K562 (cell line): ENCODE measurements around the gene CASKIN2. TPM values are rescaled to one million over a fixed set of nuclear protein-coding genes. Genes with fewer than 3 reads are reported as not detected.

Experiments
- COPS2 ChIP-seq: fragments of 450-650 bp; conservative IDR thresholded peaks from 2 replicates; pipeline ENCODE4 v1.6.1; 2016; ENCODE audit warnings: mild to moderate bottlenecking, moderate library complexity
- JUN ChIP-seq, 2 experiments: sonication (generic) in 1 of 2; formaldehyde crosslinking in 1 of 2; IDR thresholded peaks; 2 replicates each; pipeline versions ENCODE4 v1.6.1 to v1.8.0; 2012 to 2022; ENCODE audit warnings: borderline replicate concordance in 2 of 2, mild to moderate bottlenecking in 2 of 2, improper control_type of control experiment in 1 of 2, low read depth in 1 of 2, low read length in 1 of 2, missing genetic modification reagents in 1 of 2
- L3MBTL2 ChIP-seq: fragments of 450-650 bp; IDR thresholded peaks from 2 replicates; pipeline ENCODE4 v1.6.1; 2016; ENCODE audit warnings: mild to moderate bottlenecking, moderate library complexity
- NFYB ChIP-seq: IDR thresholded peaks from 2 replicates; pipeline ENCODE4 v1.6.1; 2011; ENCODE audit warnings: mild to moderate bottlenecking, moderate library complexity; ENCODE audit not compliant: insufficient read length; ENCODE audit errors: extremely low read depth
- OTX1 ChIP-seq: fragments of 450-650 bp; formaldehyde crosslinking; IDR thresholded peaks from 2 replicates; pipeline ENCODE4 v1.4.0; 2022; ENCODE audit warnings: mild to moderate bottlenecking
- RNF2 ChIP-seq: sonication (generic); IDR thresholded peaks from 2 replicates; pipeline ENCODE4 v1.6.1; 2016
- SMAD3 ChIP-seq: fragments of 450-650 bp; formaldehyde crosslinking; conservative IDR thresholded peaks from 2 replicates; pipeline ENCODE4 v1.4.0; 2020; ENCODE audit warnings: mild to moderate bottlenecking
- SRSF3 ChIP-seq: fragments of 200-400 bp; formaldehyde crosslinking; IDR thresholded peaks from 2 replicates; pipeline ENCODE4 v1.6.1; 2016; ENCODE audit warnings: mild to moderate bottlenecking, low read length, moderate library complexity; ENCODE audit not compliant: insufficient read depth
- TCF3 ChIP-seq: sonication (generic); formaldehyde crosslinking; IDR thresholded peaks from 2 replicates; pipeline ENCODE4 v1.4.0; 2020; ENCODE audit warnings: mild to moderate bottlenecking, missing genetic modification reagents
- TFAM ChIP-seq: fragments of 250-450 bp; sonication (Bioruptor Pico); conservative IDR thresholded peaks from 2 replicates; pipeline ENCODE4 v1.5.0; 2021; ENCODE audit warnings: mild to moderate bottlenecking, moderate library complexity
- ZNF121 ChIP-seq: sonication (generic); formaldehyde crosslinking; conservative IDR thresholded peaks from 2 replicates; pipeline ENCODE4 v1.8.0; 2022; ENCODE audit warnings: missing genetic modification reagents
- ZNF551 ChIP-seq: fragments of 250-450 bp; sonication (Bioruptor Pico); IDR thresholded peaks from 2 replicates; pipeline ENCODE4 v1.5.0; 2021; ENCODE audit warnings: mild to moderate bottlenecking, moderate library complexity
- polyA plus RNA-seq, 8 experiments: library from polyadenylated mRNA; depleted of rRNA in 4 of 8; stranded (reverse) in 5 of 8; unstranded in 3 of 8; fragments of >200 nt; fragmentation: Nextera tagmentation in 2 of 8; fragmentation: Illumina TruSeq in 1 of 8; extraction: Ambion mirVana in 2 of 8; extraction: Trizol in 1 of 8; gene quantifications; 2 replicates each; pipeline versions ENCODE4 v1.2.1 to v1.2.3, GENCODE V29; 2011 to 2014; ENCODE audit warnings: inconsistent platforms in 1 of 8, missing spikeins in 1 of 8
- total RNA-seq, 7 experiments: library from RNA; depleted of rRNA in 6 of 7; stranded (reverse); fragments of >200 nt in 6 of 7; fragmentation: Illumina TruSeq in 2 of 7; extraction: Trizol in 2 of 7; gene quantifications; 2 replicates each; pipeline versions ENCODE4 v1.2.1 to v1.2.3, GENCODE V29; 2011 to 2021; ENCODE audit warnings: low replicate concordance in 1 of 7
- TF ChIP-seq, protein P1 (sequence below): fragments of 250-450 bp; sonication (Bioruptor Pico); IDR thresholded peaks from 2 replicates; pipeline ENCODE4 v1.4.0; 2020

Gene CASKIN2
- total and polyA plus RNA-seq, 9 of the 15 experiments (the other 6 are each of a cell fraction or from before 2014, with no cell fraction given) = 0.01 to 12.2 (median 2.1) TPM

DNA sequence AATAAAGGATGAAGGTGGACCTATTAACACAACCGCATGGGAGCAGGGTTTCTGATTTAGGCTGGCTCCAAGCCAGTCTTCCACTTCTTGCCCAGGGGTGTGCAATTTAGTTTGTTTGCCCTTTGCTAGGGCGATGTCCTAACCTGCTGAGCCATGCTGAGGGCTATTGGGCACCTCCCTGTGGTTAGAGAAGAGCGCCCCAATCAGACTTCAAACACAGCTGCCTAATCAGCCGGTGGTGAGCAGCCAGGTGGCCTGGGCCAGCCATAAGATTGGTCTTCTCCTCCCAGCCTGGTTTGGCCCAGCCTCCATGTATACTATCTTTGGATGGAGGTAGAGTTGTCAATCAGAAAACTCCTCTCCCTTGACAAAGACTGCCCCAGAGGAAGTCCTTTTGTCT lies 43.2 kb downstream of the CASKIN2 start (continued):
- TF ChIP-seq, protein P1, sequence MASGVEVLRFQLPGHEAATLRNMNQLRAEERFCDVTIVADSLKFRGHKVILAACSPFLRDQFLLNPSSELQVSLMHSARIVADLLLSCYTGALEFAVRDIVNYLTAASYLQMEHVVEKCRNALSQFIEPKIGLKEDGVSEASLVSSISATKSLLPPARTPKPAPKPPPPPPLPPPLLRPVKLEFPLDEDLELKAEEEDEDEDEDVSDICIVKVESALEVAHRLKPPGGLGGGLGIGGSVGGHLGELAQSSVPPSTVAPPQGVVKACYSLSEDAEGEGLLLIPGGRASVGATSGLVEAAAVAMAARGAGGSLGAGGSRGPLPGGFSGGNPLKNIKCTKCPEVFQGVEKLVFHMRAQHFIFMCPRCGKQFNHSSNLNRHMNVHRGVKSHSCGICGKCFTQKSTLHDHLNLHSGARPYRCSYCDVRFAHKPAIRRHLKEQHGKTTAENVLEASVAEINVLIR (CRISPR knock-in tag) = no peak
- no peak for TF ChIP-seq ZNF121 (CRISPR knock-in tag)
- 0 out of 2 replicates have a peak, but pooled peaks have one; percentile 12 for TF ChIP-seq TCF3 (CRISPR knock-in tag)
- TF ChIP-seq ZNF551 (CRISPR knock-in tag) = no peak
- TF ChIP-seq SRSF3 = no peak
- peak; percentile 12 for TF ChIP-seq NFYB
- no peak for TF ChIP-seq SMAD3
- TF ChIP-seq TFAM (CRISPR knock-in tag) = no peak
- no peak for TF ChIP-seq OTX1
- TF ChIP-seq RNF2 = no peak
- peak; percentile 53; the same call in 1 of the 2 replicates for TF ChIP-seq L3MBTL2
- TF ChIP-seq COPS2 = no peak
- TF ChIP-seq JUN (IDR thresholded peaks at IDR 0.05; ENCODE audit: borderline replicate concordance, low read depth, low read length) = no peak
- TF ChIP-seq JUN (CRISPR knock-in tag; IDR thresholded peaks at IDR 0.05; ENCODE audit: borderline replicate concordance) = no peak
